Measurements from ENCODE around the gene BOD1L1.

GRCh38 chr4:13525606-13526281 is 101.8 kb downstream of the BOD1L1 start:
- TF ChIP-seq CTCF (IDR thresholded peaks at IDR 0.05) (no peak), POLR2A (IDR thresholded peaks at IDR 0.05) (no peak)

Data from Peyer's patch (tissue), 4 donors.